22Rv1 (cell line): Measurements from ENCODE around the gene JMJD1C.

Experiments
- CTCF ChIP-seq: fragments of 450-650 bp; IDR thresholded peaks from 2 replicates; pipeline ENCODE4 v1.5.1; 2017; ENCODE audit warnings: mild to moderate bottlenecking
- ZFX ChIP-seq: fragments of 450-650 bp; IDR thresholded peaks from 2 replicates; pipeline ENCODE4 v1.6.1; 2017; ENCODE audit warnings: antibody characterized with exemption, borderline replicate concordance

GRCh38 chr10:63260860-63261251 lies 204.9 kb downstream of the JMJD1C start:
- TF ChIP-seq CTCF (no peak), ZFX (no peak)
